ENCODE results near the gene DCHS2. TPM values are rescaled to one million over a fixed set of nuclear protein-coding genes. Genes with fewer than 3 reads are reported as not detected.

The DCHS2 gene
- total RNA-seq, 1 donor from 2014 or later, result 0.71 TPM

DNA sequence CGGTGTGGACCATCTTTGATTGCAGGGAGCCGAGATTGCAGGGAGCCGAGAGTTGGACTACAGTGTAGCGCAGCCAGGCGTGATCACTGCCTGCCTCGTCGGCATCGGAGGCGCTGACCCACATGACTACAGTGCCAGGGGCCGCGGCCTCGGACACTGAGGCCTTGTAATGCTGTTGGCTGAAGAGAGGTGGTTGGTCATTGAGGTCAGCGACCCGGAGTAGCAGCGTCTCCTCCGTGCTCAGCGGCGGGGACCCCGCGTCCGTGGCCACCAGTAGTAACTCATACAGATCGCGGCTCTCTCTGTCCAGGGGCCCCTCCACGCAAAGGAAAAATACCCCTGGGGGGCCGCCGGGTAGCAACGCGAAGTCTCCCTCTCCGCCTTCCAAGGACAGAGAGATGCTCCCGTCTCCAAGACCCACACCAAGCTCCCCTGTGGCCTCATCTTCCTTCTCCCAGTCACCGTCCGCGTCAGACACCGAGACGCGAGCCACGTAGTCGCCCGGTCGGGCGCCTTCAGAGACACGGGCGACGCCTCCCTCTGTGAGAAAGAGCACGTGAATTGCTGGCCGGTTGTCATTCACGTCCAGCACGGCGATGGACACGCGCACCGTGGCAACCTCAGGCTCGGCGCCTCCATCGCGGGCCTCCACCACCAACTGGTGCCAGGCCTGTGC is 1.9 kb downstream of the DCHS2 start:
- Mint-ChIP-seq H3K9me3 (peaks cover 4% of the 10 kb centered on the region), H3K27ac (no peak overlapping the region), H3K27me3 (ENCODE audit: insufficient read depth, low read depth) (peaks cover 39% of the 10 kb centered on the region), H3K4me3 (peak overlapping the region; percentile 34), H3K4me1 (peaks cover 12% of the 10 kb centered on the region), H3K36me3 (no peaks in the 10 kb centered on the region)
- H3K9me3 ChIP-seq (ENCODE audit: low read depth), result no peaks in the 10 kb centered on the region
- no peak overlapping the region for H2AFZ ChIP-seq (replicated peaks)
- H4K20me1 ChIP-seq (ENCODE audit: low read depth), result no peaks in the 10 kb centered on the region
- no peak for TF ChIP-seq EZH2phosphoT487 (IDR thresholded peaks at IDR 0.05)
- TF ChIP-seq, protein P1, sequence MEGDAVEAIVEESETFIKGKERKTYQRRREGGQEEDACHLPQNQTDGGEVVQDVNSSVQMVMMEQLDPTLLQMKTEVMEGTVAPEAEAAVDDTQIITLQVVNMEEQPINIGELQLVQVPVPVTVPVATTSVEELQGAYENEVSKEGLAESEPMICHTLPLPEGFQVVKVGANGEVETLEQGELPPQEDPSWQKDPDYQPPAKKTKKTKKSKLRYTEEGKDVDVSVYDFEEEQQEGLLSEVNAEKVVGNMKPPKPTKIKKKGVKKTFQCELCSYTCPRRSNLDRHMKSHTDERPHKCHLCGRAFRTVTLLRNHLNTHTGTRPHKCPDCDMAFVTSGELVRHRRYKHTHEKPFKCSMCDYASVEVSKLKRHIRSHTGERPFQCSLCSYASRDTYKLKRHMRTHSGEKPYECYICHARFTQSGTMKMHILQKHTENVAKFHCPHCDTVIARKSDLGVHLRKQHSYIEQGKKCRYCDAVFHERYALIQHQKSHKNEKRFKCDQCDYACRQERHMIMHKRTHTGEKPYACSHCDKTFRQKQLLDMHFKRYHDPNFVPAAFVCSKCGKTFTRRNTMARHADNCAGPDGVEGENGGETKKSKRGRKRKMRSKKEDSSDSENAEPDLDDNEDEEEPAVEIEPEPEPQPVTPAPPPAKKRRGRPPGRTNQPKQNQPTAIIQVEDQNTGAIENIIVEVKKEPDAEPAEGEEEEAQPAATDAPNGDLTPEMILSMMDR (IDR thresholded peaks at IDR 0.05), result no peak
- TF ChIP-seq EZH2 (IDR thresholded peaks at IDR 0.05), result no peak
- no peak overlapping the region for H3K9ac ChIP-seq
- no peaks in the 10 kb centered on the region for H3K36me3 ChIP-seq
- peak overlapping the region; percentile 97 for H3K4me2 ChIP-seq
- H3K27ac ChIP-seq, result no peak overlapping the region
- DNase-seq (ENCODE audit: low spot score), result no peak
- no peaks in the 10 kb centered on the region for H3K79me2 ChIP-seq (ENCODE audit: low read depth)
- H3F3A ChIP-seq (ENCODE audit: low read depth), result peaks cover 14% of the 10 kb centered on the region
- peaks cover 3% of the 10 kb centered on the region for H3K4me1 ChIP-seq
- peak overlapping the region; percentile 55 for H3K4me3 ChIP-seq
- peaks cover 98% of the 10 kb centered on the region for H3K27me3 ChIP-seq

DNA sequence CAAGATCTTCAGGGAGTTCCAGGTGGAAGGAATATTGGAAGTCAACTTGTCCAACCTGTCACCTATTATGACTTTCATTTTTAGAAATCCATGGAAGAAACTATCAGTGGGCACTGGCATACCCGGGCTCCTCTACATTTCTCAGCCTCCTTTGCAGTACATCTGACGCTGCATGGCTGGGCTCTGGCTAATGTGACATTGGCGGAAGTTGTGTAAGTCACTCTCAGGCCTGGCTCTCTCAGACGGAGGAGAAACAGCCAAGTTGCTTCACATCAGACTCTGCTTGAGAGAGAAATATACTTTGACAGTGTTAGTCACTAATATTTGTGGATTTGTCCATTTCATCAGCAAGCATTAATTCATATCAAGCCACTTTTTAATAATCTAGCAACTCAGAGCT is 4.5 kb downstream of the DCHS2 start:
- Histone ChIP-seq H3K27me3 (peaks cover 84% of the 10 kb centered on the region), H3K4me1 (peaks cover 3% of the 10 kb centered on the region), H3F3A (ENCODE audit: low read depth) (peaks cover 12% of the 10 kb centered on the region), H3K36me3 (no peaks in the 10 kb centered on the region), H2AFZ (replicated peaks) (no peak overlapping the region), H4K20me1 (ENCODE audit: low read depth) (no peaks in the 10 kb centered on the region), H3K9ac (no peak overlapping the region), H3K9me3 (ENCODE audit: low read depth) (no peaks in the 10 kb centered on the region), H3K4me2 (no peak overlapping the region), H3K4me3 (no peak overlapping the region), H3K79me2 (ENCODE audit: low read depth) (no peaks in the 10 kb centered on the region), H3K27ac (no peak overlapping the region)
- Mint-ChIP-seq H3K4me1 (peaks cover 8% of the 10 kb centered on the region), H3K36me3 (no peaks in the 10 kb centered on the region), H3K9me3 (peaks cover 2% of the 10 kb centered on the region), H3K4me3 (no peak overlapping the region), H3K27ac (no peak overlapping the region), H3K27me3 (ENCODE audit: insufficient read depth, low read depth) (peaks cover 29% of the 10 kb centered on the region)
- TF ChIP-seq EZH2 (IDR thresholded peaks at IDR 0.05), result no peak
- no peak for TF ChIP-seq EZH2phosphoT487 (IDR thresholded peaks at IDR 0.05)
- TF ChIP-seq, protein P1 (IDR thresholded peaks at IDR 0.05), result no peak
- no peak for DNase-seq (ENCODE audit: low spot score)

DNA sequence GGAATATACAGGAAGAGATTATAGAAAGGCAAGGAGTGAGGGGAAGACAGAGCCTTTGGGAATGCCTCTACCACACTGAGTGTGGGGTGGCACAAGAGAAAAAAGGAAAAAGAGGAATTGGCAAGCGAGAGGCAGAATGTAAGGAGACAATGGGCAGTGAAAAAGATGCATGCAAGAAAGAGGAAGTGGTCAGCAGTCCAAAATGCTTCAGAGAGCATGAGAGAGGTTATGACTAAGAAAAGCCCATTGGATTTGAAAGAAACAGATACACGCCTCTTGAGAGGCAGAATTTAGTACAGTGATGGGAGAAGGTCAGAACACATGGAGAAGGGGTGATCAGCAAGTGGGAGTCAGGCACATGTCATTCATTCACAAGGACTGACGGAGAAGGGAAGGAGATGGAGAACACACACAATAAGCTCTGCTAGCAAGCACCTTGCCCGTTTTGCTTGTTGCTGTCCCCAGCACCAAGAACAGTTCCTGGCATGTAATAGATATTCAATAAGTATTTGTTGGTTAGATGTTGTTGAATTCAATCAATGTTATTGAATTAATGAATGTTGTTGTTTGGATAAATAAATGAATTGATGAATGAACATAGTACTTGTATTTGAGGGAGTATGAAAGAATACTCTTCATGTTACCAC is 6.3 kb downstream of the DCHS2 start:
- Histone ChIP-seq H3K9ac (no peak overlapping the region), H3K27ac (no peak overlapping the region), H4K20me1 (ENCODE audit: low read depth) (no peaks in the 10 kb centered on the region), H2AFZ (replicated peaks) (no peak overlapping the region), H3K9me3 (ENCODE audit: low read depth) (no peaks in the 10 kb centered on the region), H3K4me3 (no peak overlapping the region), H3F3A (ENCODE audit: low read depth) (no peaks in the 10 kb centered on the region), H3K36me3 (no peaks in the 10 kb centered on the region), H3K79me2 (ENCODE audit: low read depth) (no peaks in the 10 kb centered on the region), H3K4me1 (no peaks in the 10 kb centered on the region), H3K4me2 (no peak overlapping the region), H3K27me3 (peaks cover 65% of the 10 kb centered on the region)
- Mint-ChIP-seq H3K27ac (no peak overlapping the region), H3K36me3 (no peaks in the 10 kb centered on the region), H3K4me3 (no peak overlapping the region), H3K9me3 (peaks cover 2% of the 10 kb centered on the region), H3K4me1 (no peaks in the 10 kb centered on the region), H3K27me3 (ENCODE audit: insufficient read depth, low read depth) (peaks cover 15% of the 10 kb centered on the region)
- DNase-seq (ENCODE audit: low spot score), result no peak
- TF ChIP-seq, protein P1 (IDR thresholded peaks at IDR 0.05), result no peak
- TF ChIP-seq EZH2phosphoT487 (IDR thresholded peaks at IDR 0.05) (no peak), EZH2 (IDR thresholded peaks at IDR 0.05) (no peak)

All from neural progenitor cell (in vitro differentiated cells).